Stimulated activated CD4-positive, alpha-beta T cell treated with anti-CD3 and anti-CD28 coated beads, Interleukin-1b, Interleukin-23, amount 100 ng/mL, for 1 hour (primary cell): Measurements from ENCODE around the gene GID8.
"Not testable (repeated sequence)": the region's sequence is repeated elsewhere in the genome, so short reads cannot be mapped to it uniquely, and the experiment has no call there.

Source experiments
- DNase-seq, 2 donors: peaks; one replicate each; pipeline ENCODE4 v3.0.0-alpha.2; 2020; ENCODE audit warnings: low read depth in 2 of 2

The GID8 gene

DNA sequence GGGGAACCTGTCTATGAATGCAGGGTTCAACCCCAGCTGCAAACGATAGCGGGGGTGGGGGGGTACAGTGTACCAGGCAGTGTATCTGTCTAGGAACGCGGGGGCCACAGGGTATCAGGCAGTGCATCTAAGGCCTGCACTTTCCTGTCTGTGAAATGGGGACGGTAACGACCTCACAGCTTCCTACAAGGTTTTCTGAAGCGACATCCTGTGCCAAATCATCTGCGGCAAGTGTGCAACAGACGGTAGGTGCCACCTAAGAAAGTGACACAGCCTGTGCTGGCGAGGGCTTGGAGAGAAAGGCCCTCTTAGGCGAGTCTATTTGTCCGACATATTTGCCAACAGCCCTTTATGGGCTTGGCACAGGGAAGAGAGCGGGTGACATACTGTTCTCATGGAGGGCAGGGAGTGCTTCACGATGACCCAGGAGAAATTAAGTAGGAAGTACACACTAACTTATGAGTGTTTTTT is 15.5 kb upstream of the GID8 start:
- no peak for DNase-seq

DNA sequence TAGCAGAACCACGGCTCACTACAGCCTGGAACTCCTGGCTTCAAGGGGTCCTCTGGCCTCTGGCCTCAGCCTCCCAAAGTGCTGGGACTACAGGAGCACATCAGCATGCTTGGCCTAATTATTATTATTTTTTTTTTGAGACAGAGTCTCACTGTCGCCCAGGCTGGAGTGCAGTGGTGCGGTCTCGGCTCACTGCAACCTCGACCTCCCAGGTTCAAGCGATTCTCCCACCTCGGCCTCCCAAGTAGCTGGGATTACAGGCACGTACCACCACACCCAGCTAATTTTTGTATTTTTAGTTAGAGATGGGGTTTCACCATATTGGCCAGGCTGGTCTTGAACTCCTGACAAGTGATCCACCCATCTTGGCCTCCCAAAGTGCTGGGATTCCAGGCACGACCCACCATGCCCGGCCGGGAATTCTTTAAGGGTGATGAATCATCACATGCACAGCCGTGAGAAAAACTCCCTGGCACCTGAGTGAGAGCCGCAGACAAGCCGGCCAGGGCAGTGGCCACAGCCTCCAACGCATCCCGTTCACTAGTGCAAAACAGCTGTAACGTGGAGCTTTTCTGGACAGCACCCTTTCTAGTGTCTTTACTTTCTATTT is 14.8 kb upstream of the GID8 start:
- DNase-seq: not testable (repeated sequence)

- no peak for DNase-seq
Observed at GRCh38 chr20:62923669-62924441, 14.1 kb upstream of the GID8 start.

DNA sequence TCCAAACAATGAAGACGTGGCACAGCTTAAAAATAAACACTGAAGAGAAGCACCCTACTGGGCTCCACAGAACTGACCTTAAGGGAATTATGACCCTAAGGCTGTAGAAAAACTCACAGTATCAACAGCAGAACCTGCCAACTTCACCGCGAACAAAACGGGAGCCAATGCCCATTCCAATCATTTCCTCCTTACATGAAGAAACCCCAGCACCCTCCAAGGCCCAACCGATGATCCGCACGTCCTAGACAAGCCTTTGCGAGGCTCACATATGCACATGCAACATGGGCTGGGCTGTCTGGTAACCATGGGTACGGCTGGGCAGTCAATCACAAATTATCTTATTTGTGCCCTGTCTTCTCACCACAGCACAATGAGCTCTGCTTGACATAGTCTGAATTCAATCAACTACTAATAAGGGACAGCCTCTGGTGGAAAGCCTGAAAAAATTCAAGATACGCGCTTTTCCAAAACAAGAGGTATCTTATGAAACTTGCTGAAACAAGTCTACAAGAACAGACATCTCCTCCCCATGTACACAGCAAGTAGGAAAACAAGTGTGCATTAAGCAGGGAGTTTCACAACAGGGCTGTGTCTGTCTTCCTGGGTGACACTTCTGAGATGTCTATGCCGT is 13.4 kb upstream of the GID8 start:
- DNase-seq: no peak

DNA sequence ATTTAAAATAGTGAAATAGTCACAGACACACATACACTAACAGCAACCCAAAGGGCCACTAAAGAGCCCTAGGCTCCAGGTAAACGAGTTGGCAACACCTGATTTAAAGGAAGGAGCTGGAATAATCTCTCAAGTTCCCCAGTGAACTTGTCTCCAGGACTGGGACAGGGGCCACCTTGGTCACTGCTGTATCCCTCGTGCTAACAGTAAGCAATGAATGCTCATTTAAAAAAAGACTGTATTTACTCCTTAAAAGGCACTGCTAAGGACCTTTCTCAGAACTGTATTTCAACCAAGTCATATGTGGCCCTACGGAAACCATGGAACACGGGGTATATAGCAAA is 12.9 kb upstream of the GID8 start:
- no peak for DNase-seq

GRCh38 chr20:62925420-62926228 is 12.3 kb upstream of the GID8 start:
- DNase-seq: no peak

GRCh38 chr20:62926229-62927127 is 11.5 kb upstream of the GID8 start, which contains the start of gene DIDO1:
Gene DIDO1 (minus strand): TSS chr20:62926505.
- DNase-seq: peak; percentile 77 to 84

DNA sequence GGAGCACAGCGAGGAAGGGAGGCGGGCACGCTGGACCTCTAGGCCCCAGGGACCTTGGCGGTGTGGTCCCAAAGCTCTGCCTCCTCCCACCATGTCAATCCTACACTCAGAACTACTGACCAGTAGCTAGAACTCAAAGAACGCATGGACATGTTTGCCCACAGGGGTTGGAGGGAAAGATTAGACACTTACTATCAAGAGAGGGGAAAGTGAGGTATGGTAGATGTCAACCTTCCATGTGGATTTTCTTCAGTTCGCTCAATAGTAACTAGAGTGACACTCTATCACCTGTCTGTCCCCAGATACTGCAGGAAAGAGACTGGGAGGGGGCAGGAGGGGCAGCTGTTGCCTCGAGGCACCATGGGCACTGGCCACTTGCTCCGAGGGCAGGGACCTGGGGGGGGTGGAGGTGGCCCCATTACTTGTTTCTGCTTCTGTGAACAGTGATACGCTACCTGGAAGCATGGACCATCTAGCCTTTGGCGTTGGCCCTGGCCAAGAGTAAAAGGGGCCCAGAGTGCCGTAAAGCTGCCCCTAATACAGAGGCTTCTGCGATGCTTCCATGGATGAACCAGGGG is 10.7 kb upstream of the GID8 start:
- no peak for DNase-seq

DNA sequence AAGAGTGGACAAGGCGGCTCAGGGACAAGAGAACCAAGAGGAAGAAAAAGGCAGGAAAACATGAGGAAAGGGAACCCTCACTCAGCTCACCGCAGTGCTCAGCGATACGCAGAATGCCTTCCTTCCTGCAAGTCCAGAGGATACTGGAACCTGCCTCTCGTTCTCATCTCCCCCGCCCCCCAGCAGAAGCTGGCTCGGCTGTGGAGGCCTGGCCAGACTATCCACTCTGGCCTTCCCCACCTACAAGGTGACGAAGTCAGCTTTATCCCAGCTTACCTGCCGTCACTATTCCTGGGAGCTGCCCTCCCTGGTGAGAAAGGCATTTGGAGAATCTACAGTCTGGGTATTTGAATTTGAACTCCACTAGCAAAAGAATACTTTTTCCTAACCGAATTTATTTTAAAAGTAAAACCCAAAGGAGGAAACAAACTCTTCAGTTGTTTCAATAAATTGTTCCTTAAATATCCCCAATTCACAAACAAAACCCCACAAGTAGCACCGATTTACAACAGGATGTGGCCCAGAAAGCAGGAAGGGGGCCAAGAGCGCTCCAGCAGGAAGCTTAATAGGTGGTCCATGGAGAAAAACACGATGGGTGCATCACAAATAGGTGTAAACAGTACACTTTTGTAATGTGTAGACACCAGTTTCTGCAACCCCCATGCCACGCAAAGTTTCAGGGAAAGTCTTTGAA is 9.6 kb upstream of the GID8 start:
- DNase-seq: no peak

- DNase-seq: peak in 1 of 2 donors; percentile 37
Observed at GRCh38 chr20:62929051-62929538, 8.9 kb upstream of the GID8 start.

DNA sequence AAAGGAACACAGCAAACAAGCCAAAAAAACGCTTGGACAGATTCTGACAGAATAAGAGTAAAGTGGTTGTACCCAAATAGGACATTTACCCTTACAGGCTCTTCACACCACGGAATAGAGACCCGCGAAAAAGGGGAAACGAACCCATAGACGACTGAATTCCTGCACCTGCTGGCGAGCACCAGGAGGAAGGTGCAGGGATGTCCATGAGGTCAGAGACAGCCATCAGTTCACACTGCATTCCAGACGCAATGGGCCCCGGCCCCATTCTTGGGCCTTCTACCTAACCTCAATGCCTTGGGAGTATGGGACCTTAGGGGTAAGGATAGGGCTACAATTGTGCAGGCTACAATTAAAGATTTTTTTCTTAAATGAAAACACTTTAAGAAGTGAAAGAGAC is 6.5 kb upstream of the GID8 start:
- no peak for DNase-seq

- DNase-seq: no peak
Observed at GRCh38 chr20:62933966-62934365, 4.0 kb upstream of the GID8 start.

DNA sequence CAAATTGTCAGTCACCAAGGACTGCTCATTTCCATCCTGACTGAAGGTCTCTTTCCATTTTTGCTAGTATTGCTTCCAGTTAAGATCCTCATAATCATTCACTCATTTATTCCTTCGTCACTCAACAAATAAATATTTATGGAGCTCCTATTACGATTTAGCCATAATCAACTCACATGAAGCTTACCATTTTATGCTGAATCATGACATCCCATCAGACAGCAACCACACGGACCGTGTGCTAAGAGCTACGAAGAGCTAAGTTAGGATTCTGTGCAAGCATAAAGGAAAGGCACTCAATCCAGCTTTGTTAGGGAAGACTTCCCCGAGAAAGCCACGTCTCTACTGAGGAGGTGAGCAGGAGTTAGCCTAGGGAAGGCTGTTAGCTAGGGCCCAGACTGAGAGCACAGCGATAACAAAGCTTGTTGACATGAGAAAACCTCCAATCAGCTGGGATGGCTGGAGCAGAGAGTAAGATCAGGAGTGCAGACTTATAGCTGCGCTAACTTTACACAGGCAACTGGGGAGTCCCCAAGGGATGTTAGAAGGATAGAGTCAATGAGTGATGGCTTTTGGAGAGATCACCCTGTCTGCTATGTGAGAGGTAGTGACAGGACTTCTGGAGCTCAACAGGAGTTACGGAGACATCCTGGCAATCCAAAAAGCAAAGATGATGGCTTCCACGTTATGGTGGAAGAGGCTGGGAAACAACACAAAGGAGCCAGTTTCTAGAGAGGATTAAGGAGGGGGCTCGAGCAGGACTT is 2.6 kb upstream of the GID8 start:
- no peak for DNase-seq

GRCh38 chr20:62935968-62936585 is 1.9 kb upstream of the GID8 start:
- DNase-seq: no peak

- peak; percentile 92 for DNase-seq
Observed at GRCh38 chr20:62937268-62938104, 461 bp upstream of the GID8 start.

DNA sequence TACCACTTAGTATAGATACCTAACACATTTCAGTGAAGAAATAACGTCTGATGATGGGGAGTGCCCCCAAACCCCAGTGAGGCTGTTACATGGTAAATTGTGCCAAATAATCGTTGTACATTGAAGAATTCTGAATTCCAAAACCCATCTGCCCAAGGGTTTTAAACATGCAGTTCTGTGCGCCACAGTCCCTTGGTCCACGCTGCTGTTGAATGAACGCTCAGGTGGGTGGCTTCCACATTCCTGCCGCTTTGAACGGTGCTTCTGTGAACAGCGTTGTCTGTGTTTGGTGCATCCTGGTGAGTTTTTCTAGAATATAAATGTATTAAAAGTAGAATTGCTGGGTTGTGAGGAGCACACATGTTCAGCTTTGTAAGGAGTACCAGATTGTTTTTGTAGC is 2.9 kb downstream of the GID8 start:
- no peak for DNase-seq

- DNase-seq: no peak
Observed at GRCh38 chr20:62941792-62942191, 3.8 kb downstream of the GID8 start.

- no peak for DNase-seq
Observed at GRCh38 chr20:62942456-62942855, 4.5 kb downstream of the GID8 start.
